RWPE1 (cell line): ENCODE measurements around the gene THOC1.

Experiments used
- CTCF ChIA-PET: fragments of 350-600 bp; sonication (Branson Sonifier 250); formaldehyde crosslinking; extraction: SDS; loops from one replicate; lab custom pipeline; 2021; lab: Yijun Ruan, JAX
- POLR2A ChIA-PET: fragments of 400-600 bp; formaldehyde crosslinking; extraction: SDS; loops from one replicate; lab custom pipeline; 2020; ENCODE audit warnings: antibody characterized with exemption; ENCODE audit not compliant: low non-redundant PET; lab: Yijun Ruan, JAX
- DNase-seq: peaks from one replicate; pipeline ENCODE4 v3.0.0; 2012; ENCODE audit warnings: low spot score
- H3K27ac ChIP-seq: fragments of 450-650 bp; 2 replicates; pipeline ENCODE4 v1.5.1; 2017
- TF ChIP-seq, protein P1 (sequence below): fragments of 450-650 bp; conservative IDR thresholded peaks from 2 replicates; pipeline ENCODE4 v1.5.1; 2017; ENCODE audit warnings: low read depth, mild to moderate bottlenecking

THOC1 gene

DNA sequence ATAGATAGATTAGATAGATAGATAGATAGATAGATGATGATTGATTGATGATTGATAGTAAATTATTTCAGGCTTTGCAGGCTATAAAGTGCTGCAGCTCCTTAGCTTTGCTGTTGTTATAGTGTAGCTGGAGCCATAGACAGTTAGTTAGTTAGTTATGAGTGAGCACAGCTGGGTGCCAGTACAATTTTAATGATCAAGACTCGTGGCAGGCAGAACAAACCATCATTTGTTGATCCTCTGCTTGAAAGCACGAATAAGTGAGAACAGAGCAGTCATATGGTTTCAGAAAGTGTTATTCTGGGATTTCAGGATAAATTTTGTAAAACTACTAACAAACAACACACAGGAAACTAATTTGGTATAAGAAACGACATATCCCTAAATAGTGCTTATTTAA lies 53.9 kb downstream of the THOC1 start:
- DNase-seq = no peak
- CTCF ChIA-PET = no interaction called here
- POLR2A ChIA-PET = no interaction called here
- TF ChIP-seq, protein P1, sequence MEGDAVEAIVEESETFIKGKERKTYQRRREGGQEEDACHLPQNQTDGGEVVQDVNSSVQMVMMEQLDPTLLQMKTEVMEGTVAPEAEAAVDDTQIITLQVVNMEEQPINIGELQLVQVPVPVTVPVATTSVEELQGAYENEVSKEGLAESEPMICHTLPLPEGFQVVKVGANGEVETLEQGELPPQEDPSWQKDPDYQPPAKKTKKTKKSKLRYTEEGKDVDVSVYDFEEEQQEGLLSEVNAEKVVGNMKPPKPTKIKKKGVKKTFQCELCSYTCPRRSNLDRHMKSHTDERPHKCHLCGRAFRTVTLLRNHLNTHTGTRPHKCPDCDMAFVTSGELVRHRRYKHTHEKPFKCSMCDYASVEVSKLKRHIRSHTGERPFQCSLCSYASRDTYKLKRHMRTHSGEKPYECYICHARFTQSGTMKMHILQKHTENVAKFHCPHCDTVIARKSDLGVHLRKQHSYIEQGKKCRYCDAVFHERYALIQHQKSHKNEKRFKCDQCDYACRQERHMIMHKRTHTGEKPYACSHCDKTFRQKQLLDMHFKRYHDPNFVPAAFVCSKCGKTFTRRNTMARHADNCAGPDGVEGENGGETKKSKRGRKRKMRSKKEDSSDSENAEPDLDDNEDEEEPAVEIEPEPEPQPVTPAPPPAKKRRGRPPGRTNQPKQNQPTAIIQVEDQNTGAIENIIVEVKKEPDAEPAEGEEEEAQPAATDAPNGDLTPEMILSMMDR = no peak
- no peak overlapping the region for H3K27ac ChIP-seq

DNA sequence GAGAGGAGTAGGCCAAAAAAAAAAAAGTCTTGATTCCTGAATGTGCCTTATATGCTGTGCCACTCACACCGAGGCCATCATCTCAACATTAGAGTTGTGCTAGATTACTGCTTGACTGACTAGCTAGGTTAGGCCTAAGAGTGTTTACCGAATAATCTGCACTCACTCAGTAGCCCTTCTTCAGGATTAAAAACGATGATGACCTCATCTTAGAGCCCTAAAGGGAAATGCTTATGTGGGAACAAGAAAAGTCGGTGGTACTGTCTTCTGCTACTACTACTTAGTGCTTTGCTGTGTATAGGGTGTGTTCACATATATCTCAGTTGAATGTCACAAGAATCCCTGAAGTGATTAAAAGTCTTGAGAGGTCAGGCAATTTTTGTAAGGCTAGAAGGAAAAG lies 54.3 kb downstream of the THOC1 start:
- no peak overlapping the region for H3K27ac ChIP-seq
- DNase-seq = no peak
- POLR2A ChIA-PET = no interaction called here
- CTCF ChIA-PET = no interaction called here
- TF ChIP-seq, protein P1 = no peak

DNA sequence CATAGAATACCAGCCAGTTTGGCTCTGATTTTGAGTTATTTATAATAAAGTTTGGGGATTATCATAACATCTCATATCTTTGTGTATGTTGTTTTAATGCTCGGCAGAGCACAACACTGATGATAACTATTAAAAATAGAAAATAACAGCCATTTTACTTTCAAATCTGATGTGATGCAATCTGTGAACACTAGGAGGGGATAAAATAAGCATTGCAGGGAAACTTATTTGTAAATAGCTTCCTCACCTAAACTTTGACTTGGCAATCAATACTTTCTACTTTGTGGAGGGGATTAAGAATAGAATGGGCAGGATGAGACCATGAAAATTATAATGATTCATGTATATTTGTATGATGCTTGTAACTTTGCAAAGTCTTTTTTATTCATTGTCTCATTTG lies 55.1 kb downstream of the THOC1 start:
- TF ChIP-seq, protein P1 = no peak
- CTCF ChIA-PET = no interaction called here
- H3K27ac ChIP-seq = no peak overlapping the region
- POLR2A ChIA-PET = no interaction called here
- no peak for DNase-seq

DNA sequence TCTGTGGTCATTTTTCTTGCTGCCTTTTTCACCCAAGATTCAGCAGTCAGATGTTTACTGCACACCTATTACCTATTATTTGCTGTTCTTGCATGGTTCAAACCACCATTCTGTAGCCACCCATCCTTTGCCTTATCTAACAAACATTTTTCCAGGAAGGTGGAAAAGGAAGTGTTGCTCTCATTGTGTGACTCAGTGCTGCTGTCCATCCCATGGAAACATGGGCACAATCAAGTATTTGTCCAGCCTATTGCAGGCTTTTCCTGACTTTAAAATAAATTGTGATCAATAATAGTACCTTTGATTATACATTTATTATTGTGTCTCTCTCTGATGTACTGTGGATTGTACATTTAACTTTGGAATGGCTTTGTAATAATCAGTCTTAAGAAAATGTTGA lies 56.3 kb downstream of the THOC1 start:
- CTCF ChIA-PET = no interaction called here
- TF ChIP-seq, protein P1 = no peak
- DNase-seq = no peak
- POLR2A ChIA-PET = no interaction called here
- H3K27ac ChIP-seq = no peak overlapping the region

DNA sequence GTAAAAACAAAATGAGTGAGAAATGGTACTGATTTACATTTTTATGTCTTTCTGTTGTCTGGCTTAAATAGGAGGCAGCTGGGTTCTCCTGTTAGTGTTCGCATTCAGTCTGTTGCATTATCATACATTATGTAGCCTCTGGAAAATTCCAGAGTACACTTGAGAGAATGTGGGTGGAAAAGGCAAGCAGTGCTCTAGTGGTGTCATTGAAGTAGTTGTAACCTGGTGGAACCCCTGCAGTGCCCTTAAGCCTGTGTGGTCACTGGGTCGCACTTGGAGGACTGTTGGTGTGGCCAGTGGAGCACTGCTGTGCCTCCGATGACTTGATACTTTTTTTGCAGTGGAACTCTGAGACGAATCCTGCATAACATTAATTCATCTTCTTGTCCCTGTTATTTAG lies 57.1 kb downstream of the THOC1 start:
- POLR2A ChIA-PET = no interaction called here
- TF ChIP-seq, protein P1 = no peak
- H3K27ac ChIP-seq = no peak overlapping the region
- CTCF ChIA-PET = no interaction called here
- no peak for DNase-seq

DNA sequence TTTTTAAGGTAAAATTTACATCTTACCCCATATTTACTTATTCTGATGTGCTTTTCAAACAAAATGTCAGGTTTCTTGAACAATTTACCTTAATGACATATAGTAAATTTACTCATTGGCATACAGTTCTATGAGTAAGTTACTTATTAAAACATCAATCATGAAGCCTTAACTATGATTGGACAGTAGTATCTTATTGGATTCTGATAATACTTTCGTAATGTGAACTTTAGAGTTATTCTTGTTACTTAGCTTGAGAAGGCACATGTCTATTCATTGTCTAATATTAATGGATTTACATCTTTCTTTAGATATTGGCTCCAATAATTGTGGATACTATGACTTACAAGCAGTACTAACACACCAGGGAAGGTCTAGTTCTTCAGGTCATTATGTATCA lies 57.8 kb downstream of the THOC1 start:
- CTCF ChIA-PET = no interaction called here
- no peak for DNase-seq
- H3K27ac ChIP-seq = no peak overlapping the region
- TF ChIP-seq, protein P1 = no peak
- POLR2A ChIA-PET = no interaction called here

DNA sequence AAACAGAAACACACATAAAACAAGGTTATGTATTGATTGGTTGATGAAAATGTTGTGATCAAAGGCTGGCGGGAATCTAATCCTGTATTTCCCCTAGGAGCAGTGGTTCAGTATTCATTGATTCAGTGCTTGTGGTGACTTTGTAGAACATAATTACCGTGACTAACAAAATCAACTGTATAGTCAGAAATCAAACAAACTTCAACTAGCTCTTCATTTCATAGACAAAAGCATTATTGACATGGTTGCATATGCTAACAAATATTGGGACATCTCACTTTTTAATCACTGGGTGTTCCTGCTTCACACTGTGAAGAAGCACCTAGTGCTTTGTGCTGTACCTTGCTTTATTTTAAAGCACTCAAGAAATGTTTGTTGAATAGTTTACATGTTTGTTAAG lies 68.1 kb downstream of the THOC1 start:
- no peak overlapping the region for H3K27ac ChIP-seq
- no peak for DNase-seq
- POLR2A ChIA-PET = no interaction called here
- TF ChIP-seq, protein P1 = no peak
- CTCF ChIA-PET = interaction anchor here (0.7 kb wide), 1 partner anchor 14 kb away, joined by 3 read pairs; no protein-coding TSS in a partner anchor
